Fibroblast of lung (primary cell): ENCODE measurements around the gene FBXW12. TPM values are rescaled to one million over a fixed set of nuclear protein-coding genes. Genes with fewer than 3 reads are reported as not detected.

ENCODE experiments used
- DNase-seq, 2 donors: peaks; one replicate each; pipeline versions ENCODE4 v3.0.0 to v3.0.0-alpha.2; 2010; ENCODE audit warnings: low read depth in 2 of 2
- H2AFZ ChIP-seq: 2 replicates; pipeline ENCODE4 v1.5.1; 2012; ENCODE audit warnings: low read length, control low read depth, inconsistent platforms
- H3K27ac ChIP-seq: 2 replicates; pipeline ENCODE4 v1.5.1; 2011; ENCODE audit warnings: low read length, control low read depth; ENCODE audit not compliant: insufficient read depth
- H3K27me3 ChIP-seq: 2 replicates; pipeline ENCODE4 v1.5.1; 2011; ENCODE audit warnings: mild to moderate bottlenecking, low read length; ENCODE audit not compliant: control insufficient read depth, insufficient read depth
- H3K36me3 ChIP-seq: 2 replicates; pipeline ENCODE4 v1.5.1; 2011; ENCODE audit warnings: low read length; ENCODE audit not compliant: control insufficient read depth, insufficient read depth
- H3K4me1 ChIP-seq: 2 replicates; pipeline ENCODE4 v1.5.1; 2011; ENCODE audit warnings: low read length; ENCODE audit not compliant: control insufficient read depth, insufficient read depth; ENCODE audit errors: extremely low read depth
- H3K4me2 ChIP-seq: 2 replicates; pipeline ENCODE4 v1.5.1; 2011; ENCODE audit warnings: low read length, control low read depth; ENCODE audit not compliant: insufficient read depth; ENCODE audit errors: extremely low read depth
- H3K4me3 ChIP-seq, 4 experiments: fragments of 200-600 bp in 1 of 4; sonication (generic) in 1 of 4; replicated peaks in 1 of 4; 2 replicates each; pipeline ENCODE4 v1.5.1; 2011 to 2016; ENCODE audit warnings: low read length in 4 of 4, low read depth in 3 of 4, mild to moderate bottlenecking in 3 of 4, control low read depth in 2 of 4, inconsistent platforms in 1 of 4, mixed read lengths in 1 of 4; ENCODE audit not compliant: insufficient read depth in 1 of 4; ENCODE audit errors: control extremely low read depth in 1 of 4
- H3K79me2 ChIP-seq: 2 replicates; pipeline ENCODE4 v1.5.1; 2012; ENCODE audit warnings: mild to moderate bottlenecking, low read length, inconsistent platforms; ENCODE audit not compliant: control insufficient read depth, insufficient read depth
- H3K9ac ChIP-seq: 2 replicates; pipeline ENCODE4 v1.5.1; 2011; ENCODE audit warnings: mild to moderate bottlenecking, low read length, control low read depth; ENCODE audit not compliant: insufficient read depth
- H3K9me3 ChIP-seq: 2 replicates; pipeline ENCODE4 v1.5.1; 2012; ENCODE audit warnings: low read depth, low read length; ENCODE audit not compliant: control insufficient read depth, insufficient read depth
- H4K20me1 ChIP-seq: 2 replicates; pipeline ENCODE4 v1.5.1; 2011; ENCODE audit warnings: low read length; ENCODE audit not compliant: control insufficient read depth, insufficient read depth; ENCODE audit errors: extremely low read depth
- CTCF ChIP-seq, 2 donors: IDR thresholded peaks in 1 of 2; conservative IDR thresholded peaks in 1 of 2; 1 replicate in 1 of 2; 2 replicates in 1 of 2; pipeline ENCODE4 v1.5.1; 2011 to 2012; ENCODE audit warnings: low read length in 2 of 2, control low read depth in 1 of 2, inconsistent platforms in 1 of 2, low read depth in 1 of 2, mild to moderate bottlenecking in 1 of 2
- EZH2 ChIP-seq: IDR thresholded peaks from 2 replicates; pipeline ENCODE4 v1.5.1; 2012; ENCODE audit warnings: low read length, control low read depth, mild to moderate bottlenecking; ENCODE audit errors: missing control alignments
- polyA plus RNA-seq, 2 donors: library from polyadenylated mRNA; depleted of rRNA in 1 of 2; stranded (reverse) in 1 of 2; unstranded in 1 of 2; fragments of >200 nt; gene quantifications; 2 replicates each; pipeline ENCODE4 v1.2.1, GENCODE V29; 2011 to 2012; ENCODE audit warnings: missing spikeins in 1 of 2
- total RNA-seq: library from RNA; depleted of rRNA; stranded (reverse); fragments of >200 nt; gene quantifications from 2 replicates; pipeline ENCODE4 v1.2.1, GENCODE V29; 2014

FBXW12 gene
- total and polyA plus RNA-seq, 2 donors (not counting 1 experiment from before 2014, with no cell fraction given): 0.06 TPM; not detected in 1

DNA sequence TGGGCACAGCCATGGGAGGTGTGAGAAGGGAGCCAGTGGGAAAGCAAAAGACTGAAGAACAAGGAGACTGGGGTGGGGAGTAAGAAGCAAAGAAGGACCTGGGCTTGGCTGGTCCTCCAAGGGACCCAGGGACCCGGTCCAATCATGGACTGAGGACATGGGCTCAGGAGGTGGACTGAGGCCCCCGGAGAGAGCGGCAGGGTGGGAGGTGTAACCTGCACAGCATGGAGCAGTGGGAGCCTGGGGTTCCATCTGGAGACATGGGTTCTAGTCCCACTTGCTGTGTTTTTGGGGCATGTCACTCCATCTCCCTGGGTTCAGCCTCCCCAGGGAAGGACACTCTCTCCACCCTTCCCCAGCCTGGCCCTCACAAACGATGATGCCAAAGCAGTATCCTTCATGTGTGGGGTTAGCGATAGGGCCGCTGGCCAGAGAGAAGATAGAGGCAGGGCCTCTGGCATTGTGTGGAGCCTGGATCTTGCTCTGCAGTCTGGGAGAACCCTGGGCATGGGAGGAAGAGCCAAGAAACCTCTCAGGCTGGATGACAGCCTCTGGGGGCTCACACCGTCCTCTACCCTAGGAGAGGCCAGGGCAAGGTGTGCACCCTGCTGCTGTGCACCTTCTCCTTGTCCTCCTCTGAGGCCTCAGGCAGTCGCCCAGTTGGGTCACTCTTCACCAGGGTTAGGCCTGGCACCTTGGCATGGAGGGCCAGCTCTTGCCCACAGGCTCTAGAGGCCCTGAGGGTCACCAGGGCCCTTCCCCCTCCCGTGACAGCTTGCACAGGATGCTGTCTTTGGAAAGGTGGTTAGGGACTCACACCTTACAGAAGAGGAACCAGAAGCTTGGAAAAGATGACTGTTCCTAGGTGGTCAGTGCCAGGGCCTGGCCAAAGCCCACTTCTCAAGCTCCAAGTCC is 26.0 kb downstream of the FBXW12 start:
- Histone ChIP-seq H4K20me1 (no peaks in the 10 kb centered on the region), H3K9ac (no peak overlapping the region), H3K9me3 (no peaks in the 10 kb centered on the region), H3K4me2 (no peak overlapping the region), H3K4me3 (no peak overlapping the region), H3K27ac (no peak overlapping the region), H3K27me3 (peaks cover 9% of the 10 kb centered on the region), H3K4me1 (peaks cover 6% of the 10 kb centered on the region), H3K36me3 (no peaks in the 10 kb centered on the region), H2AFZ (no peak overlapping the region), H3K79me2 (no peaks in the 10 kb centered on the region)
- DNase-seq: no peak
- TF ChIP-seq CTCF (conservative IDR thresholded peaks at IDR 0.05 in 1 of 2, IDR thresholded peaks at IDR 0.05 in 1 of 2; ENCODE audit: low read depth in 1 of 2, low read length in 2 of 2) (no peak), EZH2 (no peak)

- H3K9me3 ChIP-seq: no peaks in the 10 kb centered on the region
- no peak overlapping the region for H3K4me2 ChIP-seq
- no peaks in the 10 kb centered on the region for H3K79me2 ChIP-seq
- DNase-seq: no peak
- H3K27ac ChIP-seq: no peak overlapping the region
- no peak overlapping the region for H2AFZ ChIP-seq
- H3K9ac ChIP-seq: no peak overlapping the region
- TF ChIP-seq EZH2: no peak
- no peak for TF ChIP-seq CTCF (conservative IDR thresholded peaks at IDR 0.05 in 1 of 2, IDR thresholded peaks at IDR 0.05 in 1 of 2; ENCODE audit: low read depth in 1 of 2, low read length in 2 of 2)
- H3K36me3 ChIP-seq: peaks cover 3% of the 10 kb centered on the region
- peaks cover 9% of the 10 kb centered on the region for H3K27me3 ChIP-seq
- no peaks in the 10 kb centered on the region for H4K20me1 ChIP-seq
- no peak overlapping the region for H3K4me3 ChIP-seq
- peaks cover 6% of the 10 kb centered on the region for H3K4me1 ChIP-seq
These were observed 26.8 kb downstream of the FBXW12 start for GRCh38 chr3:48398701-48399386.

GRCh38 chr3:48399387-48400172 is 27.6 kb downstream of the FBXW12 start:
- DNase-seq: no peak
- Histone ChIP-seq H3K79me2 (no peaks in the 10 kb centered on the region), H4K20me1 (no peaks in the 10 kb centered on the region), H3K4me3 (no peak overlapping the region), H3K9me3 (no peaks in the 10 kb centered on the region), H3K4me1 (peaks cover 6% of the 10 kb centered on the region), H3K9ac (no peak overlapping the region), H3K36me3 (peaks cover 3% of the 10 kb centered on the region), H2AFZ (no peak overlapping the region), H3K4me2 (no peak overlapping the region), H3K27ac (no peak overlapping the region), H3K27me3 (peaks cover 8% of the 10 kb centered on the region)
- TF ChIP-seq CTCF (conservative IDR thresholded peaks at IDR 0.05 in 1 of 2, IDR thresholded peaks at IDR 0.05 in 1 of 2; ENCODE audit: low read depth in 1 of 2, low read length in 2 of 2) (no peak), EZH2 (no peak)
